Type B pancreatic cell (in vitro differentiated cells): ENCODE results near the gene FOSL2. TPM values are rescaled to one million over a fixed set of nuclear protein-coding genes. Genes with fewer than 3 reads are reported as not detected.

ENCODE experiments used
- DNase-seq: peaks from one replicate; pipeline ENCODE4 v3.0.0; 2021; ENCODE audit warnings: mixed read lengths; ENCODE audit not compliant: unreplicated experiment; ENCODE audit errors: extremely low spot score
- H3K27ac Mint-ChIP-seq: 2 replicates; pipeline ENCODE4 v1.8.0; 2021; ENCODE audit warnings: mild to moderate bottlenecking, mixed read lengths
- H3K27me3 Mint-ChIP-seq: 2 replicates; pipeline ENCODE4 v1.8.0; 2021; ENCODE audit warnings: mixed read lengths
- H3K36me3 Mint-ChIP-seq: 2 replicates; pipeline ENCODE4 v1.8.0; 2021; ENCODE audit warnings: mixed read lengths
- H3K4me1 Mint-ChIP-seq: one replicate; pipeline ENCODE4 v1.8.0; 2021; ENCODE audit warnings: mixed read lengths; ENCODE audit not compliant: unreplicated experiment
- H3K4me3 Mint-ChIP-seq: 2 replicates; pipeline ENCODE4 v1.8.0; 2021; ENCODE audit warnings: mild to moderate bottlenecking, mixed read lengths
- H3K9me3 Mint-ChIP-seq: 2 replicates; pipeline ENCODE4 v1.8.0; 2021; ENCODE audit warnings: mixed read lengths
- total RNA-seq: library from RNA; stranded (reverse); gene quantifications from 2 replicates; pipeline ENCODE4 v1.2.1, GENCODE V29; 2021; ENCODE audit warnings: low replicate concordance
- TF ChIP-seq, protein P1 (sequence below): fragments of 200-600 bp; sonication (generic); conservative IDR thresholded peaks from 2 replicates; pipeline ENCODE4 v1.5.0; 2021; ENCODE audit warnings: antibody characterized with exemption, mild to moderate bottlenecking

FOSL2 gene
- total RNA-seq, 1 donor from 2014 or later: 42.1 TPM

- H3K27me3 Mint-ChIP-seq: no peaks in the 10 kb centered on the region
- no peaks in the 10 kb centered on the region for H3K36me3 Mint-ChIP-seq
- H3K4me1 Mint-ChIP-seq: peaks cover 33% of the 10 kb centered on the region
- no peak overlapping the region for H3K4me3 Mint-ChIP-seq
- H3K9me3 Mint-ChIP-seq: no peaks in the 10 kb centered on the region
- H3K27ac Mint-ChIP-seq: no peak overlapping the region
- no peak for DNase-seq
- TF ChIP-seq, protein P1, sequence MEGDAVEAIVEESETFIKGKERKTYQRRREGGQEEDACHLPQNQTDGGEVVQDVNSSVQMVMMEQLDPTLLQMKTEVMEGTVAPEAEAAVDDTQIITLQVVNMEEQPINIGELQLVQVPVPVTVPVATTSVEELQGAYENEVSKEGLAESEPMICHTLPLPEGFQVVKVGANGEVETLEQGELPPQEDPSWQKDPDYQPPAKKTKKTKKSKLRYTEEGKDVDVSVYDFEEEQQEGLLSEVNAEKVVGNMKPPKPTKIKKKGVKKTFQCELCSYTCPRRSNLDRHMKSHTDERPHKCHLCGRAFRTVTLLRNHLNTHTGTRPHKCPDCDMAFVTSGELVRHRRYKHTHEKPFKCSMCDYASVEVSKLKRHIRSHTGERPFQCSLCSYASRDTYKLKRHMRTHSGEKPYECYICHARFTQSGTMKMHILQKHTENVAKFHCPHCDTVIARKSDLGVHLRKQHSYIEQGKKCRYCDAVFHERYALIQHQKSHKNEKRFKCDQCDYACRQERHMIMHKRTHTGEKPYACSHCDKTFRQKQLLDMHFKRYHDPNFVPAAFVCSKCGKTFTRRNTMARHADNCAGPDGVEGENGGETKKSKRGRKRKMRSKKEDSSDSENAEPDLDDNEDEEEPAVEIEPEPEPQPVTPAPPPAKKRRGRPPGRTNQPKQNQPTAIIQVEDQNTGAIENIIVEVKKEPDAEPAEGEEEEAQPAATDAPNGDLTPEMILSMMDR: no peak
Observed at GRCh38 chr2:28357948-28358667, 34.5 kb upstream of the FOSL2 start.

- Mint-ChIP-seq H3K4me3 (no peak overlapping the region), H3K9me3 (no peaks in the 10 kb centered on the region), H3K4me1 (peaks cover 35% of the 10 kb centered on the region), H3K27ac (no peak overlapping the region), H3K27me3 (no peaks in the 10 kb centered on the region), H3K36me3 (no peaks in the 10 kb centered on the region)
- DNase-seq: no peak
- TF ChIP-seq, protein P1: no peak
Observed at GRCh38 chr2:28358668-28359201, 33.9 kb upstream of the FOSL2 start.

- H3K36me3 Mint-ChIP-seq: no peaks in the 10 kb centered on the region
- TF ChIP-seq, protein P1: no peak
- peak overlapping the region; percentile 45 for H3K27ac Mint-ChIP-seq
- no peaks in the 10 kb centered on the region for H3K27me3 Mint-ChIP-seq
- peak overlapping the region; percentile 41 for H3K4me3 Mint-ChIP-seq
- H3K4me1 Mint-ChIP-seq: peaks cover 35% of the 10 kb centered on the region
- H3K9me3 Mint-ChIP-seq: no peaks in the 10 kb centered on the region
- no peak for DNase-seq
Observed at GRCh38 chr2:28359222-28360057, 33.2 kb upstream of the FOSL2 start.

DNA sequence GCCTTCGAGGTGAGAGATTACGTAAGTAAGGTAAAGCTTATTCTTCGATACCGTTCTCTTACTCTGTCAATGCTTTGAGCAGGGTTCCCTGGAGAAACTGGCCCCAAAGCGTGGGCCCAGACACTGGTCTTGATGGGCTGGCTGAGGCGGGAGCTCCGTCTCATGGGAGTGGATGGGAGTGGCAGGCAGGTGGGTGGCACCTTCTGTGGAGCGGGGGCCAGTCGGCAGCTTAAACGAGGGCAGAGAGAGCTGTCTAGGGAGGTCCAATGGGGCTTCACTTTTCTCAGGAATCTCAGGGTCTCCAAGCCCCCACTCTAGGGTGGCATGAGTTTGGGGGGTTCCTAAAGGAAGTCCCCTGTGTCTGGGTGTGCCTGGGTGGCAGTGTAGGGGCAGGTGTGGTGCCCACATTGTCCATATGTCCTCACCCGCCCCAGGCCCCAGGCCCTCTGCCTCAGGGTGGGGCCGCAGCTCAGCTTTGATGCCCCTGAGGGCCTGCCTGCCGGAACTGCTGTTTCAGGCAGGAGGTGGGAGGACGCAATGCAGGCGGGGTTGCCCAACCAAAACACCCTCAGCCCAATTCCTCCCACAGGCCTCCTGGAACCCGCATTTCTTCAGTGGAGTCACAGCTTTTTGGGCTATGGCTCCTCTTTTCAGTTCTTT is 32.5 kb upstream of the FOSL2 start:
- H3K27ac Mint-ChIP-seq: peak overlapping the region; percentile 41
- no peaks in the 10 kb centered on the region for H3K9me3 Mint-ChIP-seq
- H3K4me3 Mint-ChIP-seq: no peak overlapping the region
- H3K27me3 Mint-ChIP-seq: no peaks in the 10 kb centered on the region
- H3K36me3 Mint-ChIP-seq: no peaks in the 10 kb centered on the region
- DNase-seq: no peak
- TF ChIP-seq, protein P1: no peak
- peaks cover 40% of the 10 kb centered on the region for H3K4me1 Mint-ChIP-seq

GRCh38 chr2:28360718-28361293 is 31.9 kb upstream of the FOSL2 start:
- Mint-ChIP-seq H3K27me3 (no peaks in the 10 kb centered on the region), H3K4me1 (peaks cover 42% of the 10 kb centered on the region)

More at GRCh38 chr2:28360718-28361293, 31.9 kb upstream of the FOSL2 start:
- TF ChIP-seq, protein P1: no peak
- H3K36me3 Mint-ChIP-seq: no peaks in the 10 kb centered on the region
- H3K4me3 Mint-ChIP-seq: no peak overlapping the region
- DNase-seq: no peak
- H3K27ac Mint-ChIP-seq: peak overlapping the region; percentile 41
- H3K9me3 Mint-ChIP-seq: no peaks in the 10 kb centered on the region
